KMS-11 (cell line): ENCODE data around the gene TBX5.

ENCODE experiments used
- H2AFZ ChIP-seq: fragments of 200-600 bp; sonication (generic); 2 replicates; pipeline ENCODE4 v1.6.1; 2016; ENCODE audit warnings: antibody characterized with exemption, mixed run types, low read depth
- H3K27ac ChIP-seq: fragments of 200-600 bp; sonication (generic); 2 replicates; pipeline ENCODE4 v1.6.1; 2016; ENCODE audit warnings: mild to moderate bottlenecking, mixed run types
- H3K27me3 ChIP-seq: fragments of 200-600 bp; sonication (generic); 2 replicates; pipeline ENCODE4 v1.6.1; 2017; ENCODE audit warnings: mild to moderate bottlenecking, low read depth, mixed run types, moderate library complexity; ENCODE audit not compliant: insufficient read depth
- H3K36me3 ChIP-seq: fragments of 200-600 bp; sonication (generic); 2 replicates; pipeline ENCODE4 v1.6.1; 2017; ENCODE audit warnings: mild to moderate bottlenecking, mixed run types; ENCODE audit not compliant: insufficient read depth
- H3K4me1 ChIP-seq: fragments of 200-600 bp; sonication (generic); 2 replicates; pipeline ENCODE4 v1.6.1; 2016; ENCODE audit warnings: mild to moderate bottlenecking, low read depth, mixed run types; ENCODE audit not compliant: poor library complexity, severe bottlenecking
- H3K4me2 ChIP-seq: fragments of 200-600 bp; sonication (generic); 2 replicates; pipeline ENCODE4 v1.7.0; 2016; ENCODE audit warnings: mild to moderate bottlenecking, mixed run types
- H3K4me3 ChIP-seq: fragments of 200-600 bp; sonication (generic); IDR thresholded peaks from 2 replicates; pipeline ENCODE4 v1.6.1; 2017; ENCODE audit warnings: low read depth, low read length, mixed read lengths; ENCODE audit not compliant: insufficient read depth
- H3K79me2 ChIP-seq: fragments of 200-600 bp; sonication (generic); 2 replicates; pipeline ENCODE4 v1.6.1; 2016; ENCODE audit warnings: low read depth, mixed run types; ENCODE audit not compliant: insufficient read depth
- H3K9ac ChIP-seq: fragments of 200-600 bp; sonication (generic); 2 replicates; pipeline ENCODE4 v1.6.1; 2016; ENCODE audit warnings: mild to moderate bottlenecking, mixed run types
- H4K20me1 ChIP-seq: fragments of 200-600 bp; sonication (generic); 2 replicates; pipeline ENCODE4 v1.6.1; 2016; ENCODE audit warnings: mild to moderate bottlenecking, mixed run types; ENCODE audit not compliant: insufficient read depth
- TF ChIP-seq, protein P1 (sequence below): fragments of 200-600 bp; sonication (generic); conservative IDR thresholded peaks from 2 replicates; pipeline ENCODE4 v1.6.1; 2017; ENCODE audit warnings: low read depth, mild to moderate bottlenecking, antibody characterized with exemption, low read length, moderate library complexity, mixed read lengths

The TBX5 gene

DNA sequence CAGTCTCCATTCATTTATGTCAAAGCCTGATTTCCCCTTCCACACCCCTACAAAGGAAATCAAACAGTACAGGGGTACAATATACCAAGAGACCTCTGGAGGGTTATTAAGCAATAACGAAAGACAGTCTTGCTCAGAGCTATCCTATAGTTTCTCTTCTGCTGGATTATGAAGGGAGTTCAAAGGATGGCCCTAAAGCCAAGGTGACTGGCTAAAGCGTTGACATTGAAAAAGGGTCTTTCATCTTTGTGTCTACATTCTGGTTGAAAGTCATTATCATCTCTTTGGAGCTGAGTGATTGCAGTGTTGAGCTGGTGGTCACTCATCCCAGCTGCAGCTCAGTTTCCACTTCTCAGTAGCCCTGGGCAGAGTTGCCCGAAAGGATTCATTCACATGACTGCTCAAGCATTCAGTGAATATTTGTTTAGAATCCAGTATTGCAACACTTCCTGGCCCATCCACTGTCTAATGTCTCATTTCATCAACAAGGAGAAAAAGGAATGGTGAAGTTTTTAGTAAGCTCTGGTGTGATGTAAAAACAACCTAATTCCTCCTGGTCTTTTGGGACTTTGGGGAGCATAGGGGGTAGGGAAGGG lies 19.2 kb upstream of the TBX5 start:
- Histone ChIP-seq H3K9ac (no peak overlapping the region), H3K36me3 (no peaks in the 10 kb centered on the region), H4K20me1 (no peaks in the 10 kb centered on the region), H3K79me2 (no peaks in the 10 kb centered on the region), H3K4me3 (no peak overlapping the region), H3K4me1 (peaks cover 16% of the 10 kb centered on the region), H2AFZ (no peak overlapping the region), H3K27me3 (no peaks in the 10 kb centered on the region), H3K27ac (no peak overlapping the region), H3K4me2 (no peak overlapping the region)
- TF ChIP-seq, protein P1, sequence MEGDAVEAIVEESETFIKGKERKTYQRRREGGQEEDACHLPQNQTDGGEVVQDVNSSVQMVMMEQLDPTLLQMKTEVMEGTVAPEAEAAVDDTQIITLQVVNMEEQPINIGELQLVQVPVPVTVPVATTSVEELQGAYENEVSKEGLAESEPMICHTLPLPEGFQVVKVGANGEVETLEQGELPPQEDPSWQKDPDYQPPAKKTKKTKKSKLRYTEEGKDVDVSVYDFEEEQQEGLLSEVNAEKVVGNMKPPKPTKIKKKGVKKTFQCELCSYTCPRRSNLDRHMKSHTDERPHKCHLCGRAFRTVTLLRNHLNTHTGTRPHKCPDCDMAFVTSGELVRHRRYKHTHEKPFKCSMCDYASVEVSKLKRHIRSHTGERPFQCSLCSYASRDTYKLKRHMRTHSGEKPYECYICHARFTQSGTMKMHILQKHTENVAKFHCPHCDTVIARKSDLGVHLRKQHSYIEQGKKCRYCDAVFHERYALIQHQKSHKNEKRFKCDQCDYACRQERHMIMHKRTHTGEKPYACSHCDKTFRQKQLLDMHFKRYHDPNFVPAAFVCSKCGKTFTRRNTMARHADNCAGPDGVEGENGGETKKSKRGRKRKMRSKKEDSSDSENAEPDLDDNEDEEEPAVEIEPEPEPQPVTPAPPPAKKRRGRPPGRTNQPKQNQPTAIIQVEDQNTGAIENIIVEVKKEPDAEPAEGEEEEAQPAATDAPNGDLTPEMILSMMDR = no peak

DNA sequence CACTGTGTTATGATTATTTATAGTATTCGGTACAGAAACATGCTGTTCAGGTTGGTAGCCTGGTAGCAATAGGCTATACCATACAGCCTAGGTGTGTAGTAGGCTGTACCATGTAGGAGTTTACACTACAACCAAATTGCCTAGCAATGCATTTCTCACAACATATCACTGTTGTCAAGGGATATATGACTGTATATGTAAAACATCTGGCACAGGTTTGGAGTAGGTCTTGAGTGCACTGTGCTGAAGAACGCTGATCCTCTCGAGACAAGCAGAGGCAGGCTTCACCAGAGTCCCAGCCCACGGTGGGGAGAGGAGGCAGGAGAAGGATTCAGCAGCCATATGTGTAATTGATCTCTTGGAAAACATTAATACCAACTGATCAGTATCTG lies 15.0 kb upstream of the TBX5 start:
- Histone ChIP-seq H3K27ac (no peak overlapping the region), H3K36me3 (no peaks in the 10 kb centered on the region), H3K4me1 (no peaks in the 10 kb centered on the region), H3K4me3 (no peak overlapping the region), H3K79me2 (no peaks in the 10 kb centered on the region), H3K27me3 (no peaks in the 10 kb centered on the region), H2AFZ (no peak overlapping the region), H3K4me2 (no peak overlapping the region), H3K9ac (no peak overlapping the region), H4K20me1 (no peaks in the 10 kb centered on the region)
- TF ChIP-seq, protein P1 = no peak

DNA sequence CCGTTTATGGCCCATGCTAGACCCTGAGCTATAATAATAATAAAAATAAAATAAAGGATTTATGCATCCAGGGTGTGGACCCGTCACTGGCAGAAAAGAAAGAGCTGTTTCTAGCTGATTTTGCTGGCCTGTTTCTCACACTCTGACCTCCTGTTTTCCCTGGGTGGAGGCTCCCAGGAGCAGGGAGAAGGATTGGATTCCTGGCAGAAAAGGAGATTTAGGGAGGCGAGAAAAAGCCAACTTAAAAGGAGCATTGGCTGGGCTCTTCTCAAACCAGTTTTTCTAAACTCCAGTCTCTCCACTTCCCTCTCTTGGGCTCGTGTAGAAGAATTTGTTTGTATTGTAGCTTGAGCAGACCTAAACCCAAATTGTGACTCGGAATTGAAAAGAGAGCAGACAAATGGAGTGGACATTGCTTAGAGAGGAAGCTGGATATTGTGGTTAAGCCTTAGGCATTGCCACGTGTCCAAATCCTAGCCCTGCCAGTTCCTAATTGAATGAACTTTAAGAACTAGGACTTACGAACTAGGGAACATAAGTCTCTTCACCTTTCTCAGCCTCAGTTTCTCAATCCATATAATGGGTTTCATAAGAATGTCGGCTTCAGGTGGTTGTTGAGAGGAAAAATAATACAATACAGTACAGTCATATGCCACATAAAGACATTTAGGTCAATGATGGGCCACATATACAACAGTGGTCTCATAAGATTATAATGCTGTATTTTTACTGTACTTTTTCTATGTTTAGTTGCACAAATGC lies 14.4 kb upstream of the TBX5 start:
- Histone ChIP-seq H2AFZ (no peak overlapping the region), H3K36me3 (no peaks in the 10 kb centered on the region), H3K4me3 (no peak overlapping the region), H3K4me2 (no peak overlapping the region), H3K79me2 (no peaks in the 10 kb centered on the region), H3K27ac (no peak overlapping the region), H3K27me3 (no peaks in the 10 kb centered on the region), H3K4me1 (no peaks in the 10 kb centered on the region), H4K20me1 (no peaks in the 10 kb centered on the region), H3K9ac (no peak overlapping the region)
- TF ChIP-seq, protein P1 = no peak

DNA sequence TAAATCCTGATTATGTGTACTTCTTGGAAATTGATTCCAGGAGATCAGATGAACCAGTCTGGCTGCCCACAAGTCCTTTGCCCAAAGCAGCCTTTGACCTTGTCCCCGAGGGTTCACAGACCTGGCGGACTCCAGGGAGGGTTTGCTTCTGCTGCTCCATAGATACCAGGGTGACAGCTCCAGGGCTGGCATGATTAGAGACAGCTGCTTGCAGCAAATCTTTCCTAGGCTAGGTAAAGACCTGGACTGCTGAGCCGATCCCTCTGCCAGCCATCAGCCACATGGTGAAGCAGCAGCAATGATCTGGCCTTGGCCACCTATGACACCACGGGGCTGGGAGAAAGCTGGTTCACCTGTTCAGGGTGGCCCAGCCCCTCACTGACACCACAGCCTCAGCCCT lies 10.1 kb upstream of the TBX5 start:
- Histone ChIP-seq H3K4me1 (no peaks in the 10 kb centered on the region), H3K4me2 (no peak overlapping the region), H2AFZ (no peak overlapping the region), H3K9ac (no peak overlapping the region), H4K20me1 (no peaks in the 10 kb centered on the region), H3K36me3 (no peaks in the 10 kb centered on the region), H3K27me3 (no peaks in the 10 kb centered on the region), H3K27ac (no peak overlapping the region), H3K4me3 (no peak overlapping the region), H3K79me2 (no peaks in the 10 kb centered on the region)
- TF ChIP-seq, protein P1 = no peak
